ENCODE results near the gene ZFAND3. TPM values are rescaled to one million over a fixed set of nuclear protein-coding genes. Genes with fewer than 3 reads are reported as not detected.

Gene ZFAND3
- polyA plus RNA-seq, 1 of the 3 experiments (the other 2 are of a cell fraction) = 16.7 TPM

- H3K79me2 ChIP-seq (ENCODE audit: insufficient read depth) = peaks cover 69% of the 10 kb centered on the region
- POLR2A ChIA-PET = interaction anchor here (1.2 kb wide), 1 partner anchor 204 kb away, joined by 3 read pairs; no protein-coding TSS in a partner anchor
- H3K4me1 ChIP-seq (ENCODE audit: control insufficient read depth in 1 of 2, insufficient read depth in 2 of 2, low read depth in 1 of 2, low read length in 1 of 2) = peaks cover 5 to 12% of the 10 kb centered on the region in 2 experiments; a peak in 3 of 4 replicates
- peaks cover 0 to 4% of the 10 kb centered on the region in 2 experiments for H3K36me3 ChIP-seq (replicated peaks in 1 of 2; ENCODE audit: control insufficient read depth in 1 of 2, insufficient read depth in 2 of 2, low read length in 1 of 2)
- CTCF ChIA-PET = interaction anchor here (0.6 to 2.5 kb wide), 4 partner anchors 11 to 19 kb away, joined by 4 to 12 read pairs (median 6); no protein-coding TSS in a partner anchor
- no peak overlapping the region for H3K9ac ChIP-seq
- H3K9me3 ChIP-seq = no peaks in the 10 kb centered on the region
- H3K4me3 ChIP-seq (ENCODE audit: low read depth in 2 of 2, low read length in 1 of 2) = no peak overlapping the region
- H4K20me1 ChIP-seq (ENCODE audit: insufficient read depth) = peaks cover 86% of the 10 kb centered on the region
- no peak overlapping the region for H3K4me2 ChIP-seq
- H2AFZ ChIP-seq (ENCODE audit: low read depth) = no peak overlapping the region
- no peak for DNase-seq
- H3K27ac ChIP-seq (ENCODE audit: low read depth in 2 of 2, low read length in 1 of 2) = no peak overlapping the region
- no peaks in the 10 kb centered on the region for H3K9me2 ChIP-seq
- H3F3A ChIP-seq (replicated peaks; ENCODE audit: insufficient read depth) = peaks cover 9% of the 10 kb centered on the region
- WGBS (ENCODE audit: low lambda C conversion rate) = 95% methylated on average over 1 of the region's 1 CpG
- H3K27me3 ChIP-seq (ENCODE audit: insufficient read depth) = no peaks in the 10 kb centered on the region
- TF ChIP-seq, protein P1, sequence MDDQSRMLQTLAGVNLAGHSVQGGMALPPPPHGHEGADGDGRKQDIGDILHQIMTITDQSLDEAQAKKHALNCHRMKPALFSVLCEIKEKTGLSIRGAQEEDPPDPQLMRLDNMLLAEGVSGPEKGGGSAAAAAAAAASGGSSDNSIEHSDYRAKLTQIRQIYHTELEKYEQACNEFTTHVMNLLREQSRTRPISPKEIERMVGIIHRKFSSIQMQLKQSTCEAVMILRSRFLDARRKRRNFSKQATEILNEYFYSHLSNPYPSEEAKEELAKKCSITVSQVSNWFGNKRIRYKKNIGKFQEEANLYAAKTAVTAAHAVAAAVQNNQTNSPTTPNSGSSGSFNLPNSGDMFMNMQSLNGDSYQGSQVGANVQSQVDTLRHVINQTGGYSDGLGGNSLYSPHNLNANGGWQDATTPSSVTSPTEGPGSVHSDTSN (IDR thresholded peaks at IDR 0.05) = no peak
- TF ChIP-seq EP300 (IDR thresholded peaks at IDR 0.05; ENCODE audit: borderline replicate concordance in 1 of 2, low read depth in 1 of 2, low read length in 1 of 2) (no peak), FOXJ3 (CRISPR knock-in tag; IDR thresholded peaks at IDR 0.05) (no peak), RFX5 (IDR thresholded peaks at IDR 0.05; ENCODE audit: low read length) (no peak), FOSL2 (IDR thresholded peaks at IDR 0.05; ENCODE audit: borderline replicate concordance, low read depth) (no peak), EZH2phosphoT487 (IDR thresholded peaks at IDR 0.05; ENCODE audit: borderline replicate concordance, low read depth) (no peak), JUND (IDR thresholded peaks at IDR 0.05) (no peak), TEAD4 (IDR thresholded peaks at IDR 0.05; ENCODE audit: borderline replicate concordance, insufficient read depth) (no peak), FOXM1 (IDR thresholded peaks at IDR 0.05; ENCODE audit: low read depth) (no peak), RAD21 (IDR thresholded peaks at IDR 0.05; ENCODE audit: low read length) (no peak)
Measured at GRCh38 chr6:38022688-38023087, 203.2 kb downstream of the ZFAND3 start.

- peaks cover 9% of the 10 kb centered on the region for H3F3A ChIP-seq (replicated peaks; ENCODE audit: insufficient read depth)
- peaks cover 82% of the 10 kb centered on the region for H4K20me1 ChIP-seq (ENCODE audit: insufficient read depth)
Measured at GRCh38 chr6:38024908-38025307, 205.4 kb downstream of the ZFAND3 start.

GRCh38 chr6:38025451-38025850, 205.9 kb downstream of the ZFAND3 start:
- CTCF ChIA-PET = interaction anchor here (1.4 kb wide), 1 partner anchor 20 kb away, joined by 5 read pairs; no protein-coding TSS in a partner anchor
- H3K4me2 ChIP-seq = no peak overlapping the region
- peaks cover 4 to 5% of the 10 kb centered on the region in 2 experiments; a peak in 3 of 4 replicates for H3K4me1 ChIP-seq (ENCODE audit: control insufficient read depth in 1 of 2, insufficient read depth in 2 of 2, low read depth in 1 of 2, low read length in 1 of 2)
- DNase-seq = no peak
- H3K36me3 ChIP-seq (replicated peaks in 1 of 2; ENCODE audit: control insufficient read depth in 1 of 2, insufficient read depth in 2 of 2, low read length in 1 of 2) = peaks cover 0 to 8% of the 10 kb centered on the region in 2 experiments
- H3K9ac ChIP-seq = no peak overlapping the region
- peak overlapping the region in 1 of 2 experiments; percentile 16; a peak in 1 of 4 replicates for H3K27ac ChIP-seq (ENCODE audit: low read depth in 2 of 2, low read length in 1 of 2)
- POLR2A ChIA-PET = no interaction called here
- no peaks in the 10 kb centered on the region for H3K9me3 ChIP-seq
- no peak overlapping the region for H3K4me3 ChIP-seq (ENCODE audit: low read depth in 2 of 2, low read length in 1 of 2)
- H4K20me1 ChIP-seq (ENCODE audit: insufficient read depth) = peaks cover 82% of the 10 kb centered on the region
- H3K79me2 ChIP-seq (ENCODE audit: insufficient read depth) = peaks cover 73% of the 10 kb centered on the region
- H3K27me3 ChIP-seq (ENCODE audit: insufficient read depth) = no peaks in the 10 kb centered on the region
- H3K9me2 ChIP-seq = no peaks in the 10 kb centered on the region
- H2AFZ ChIP-seq (ENCODE audit: low read depth) = no peak overlapping the region
- peaks cover 9% of the 10 kb centered on the region for H3F3A ChIP-seq (replicated peaks; ENCODE audit: insufficient read depth)
- no peak for TF ChIP-seq TCF12 (IDR thresholded peaks at IDR 0.05)
- no peak for TF ChIP-seq GATA2 (CRISPR knock-in tag; IDR thresholded peaks at IDR 0.05)
- TF ChIP-seq, protein P2, sequence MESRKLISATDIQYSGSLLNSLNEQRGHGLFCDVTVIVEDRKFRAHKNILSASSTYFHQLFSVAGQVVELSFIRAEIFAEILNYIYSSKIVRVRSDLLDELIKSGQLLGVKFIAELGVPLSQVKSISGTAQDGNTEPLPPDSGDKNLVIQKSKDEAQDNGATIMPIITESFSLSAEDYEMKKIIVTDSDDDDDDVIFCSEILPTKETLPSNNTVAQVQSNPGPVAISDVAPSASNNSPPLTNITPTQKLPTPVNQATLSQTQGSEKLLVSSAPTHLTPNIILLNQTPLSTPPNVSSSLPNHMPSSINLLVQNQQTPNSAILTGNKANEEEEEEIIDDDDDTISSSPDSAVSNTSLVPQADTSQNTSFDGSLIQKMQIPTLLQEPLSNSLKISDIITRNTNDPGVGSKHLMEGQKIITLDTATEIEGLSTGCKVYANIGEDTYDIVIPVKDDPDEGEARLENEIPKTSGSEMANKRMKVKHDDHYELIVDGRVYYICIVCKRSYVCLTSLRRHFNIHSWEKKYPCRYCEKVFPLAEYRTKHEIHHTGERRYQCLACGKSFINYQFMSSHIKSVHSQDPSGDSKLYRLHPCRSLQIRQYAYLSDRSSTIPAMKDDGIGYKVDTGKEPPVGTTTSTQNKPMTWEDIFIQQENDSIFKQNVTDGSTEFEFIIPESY (IDR thresholded peaks at IDR 0.05; ENCODE audit: borderline replicate concordance, low read depth) = no peak
- no peak for TF ChIP-seq MAX (IDR thresholded peaks at IDR 0.05; ENCODE audit: low read depth)
- TF ChIP-seq CTCF (IDR thresholded peaks at IDR 0.05) = no peak
- no peak for TF ChIP-seq JUND (IDR thresholded peaks at IDR 0.05)
- TF ChIP-seq MXI1 (IDR thresholded peaks at IDR 0.05; ENCODE audit: low read depth, low read length) = no peak
- no peak for TF ChIP-seq EZH2phosphoT487 (IDR thresholded peaks at IDR 0.05; ENCODE audit: borderline replicate concordance, low read depth)
- no peak for TF ChIP-seq FOSL2 (IDR thresholded peaks at IDR 0.05; ENCODE audit: borderline replicate concordance, low read depth)

More at GRCh38 chr6:38024908-38025307, 205.4 kb downstream of the ZFAND3 start:
- Histone ChIP-seq H3K4me1 (ENCODE audit: control insufficient read depth in 1 of 2, insufficient read depth in 2 of 2, low read depth in 1 of 2, low read length in 1 of 2) (peaks cover 5 to 9% of the 10 kb centered on the region in 2 experiments; a peak in 3 of 4 replicates), H3K79me2 (ENCODE audit: insufficient read depth) (peaks cover 71% of the 10 kb centered on the region), H3K4me3 (ENCODE audit: low read depth in 2 of 2, low read length in 1 of 2) (no peak overlapping the region), H3K9me2 (no peaks in the 10 kb centered on the region), H3K9me3 (no peaks in the 10 kb centered on the region), H3K4me2 (no peak overlapping the region), H3K9ac (no peak overlapping the region), H3K36me3 (replicated peaks in 1 of 2; ENCODE audit: control insufficient read depth in 1 of 2, insufficient read depth in 2 of 2, low read length in 1 of 2) (peaks cover 0 to 4% of the 10 kb centered on the region in 2 experiments), H3K27ac (ENCODE audit: low read depth in 2 of 2, low read length in 1 of 2) (peak overlapping the region in 1 of 2 experiments; percentile 16; a peak in 1 of 4 replicates), H2AFZ (ENCODE audit: low read depth) (no peak overlapping the region), H3K27me3 (ENCODE audit: insufficient read depth) (no peaks in the 10 kb centered on the region)
- ChIA-PET CTCF (interaction anchor here (1.4 kb wide), 1 partner anchor 19 kb away, joined by 5 read pairs; no protein-coding TSS in a partner anchor), POLR2A (no interaction called here)
- TF ChIP-seq RFX5 (IDR thresholded peaks at IDR 0.05; ENCODE audit: low read length) (no peak), FOSL2 (IDR thresholded peaks at IDR 0.05; ENCODE audit: borderline replicate concordance, low read depth) (no peak), GABPA (IDR thresholded peaks at IDR 0.05; ENCODE audit: low read depth) (no peak)
- DNase-seq = no peak

All from SK-N-SH (cell line).